ENCODE data around the gene SPDYE2.
"Not testable (repeated sequence)": the region's sequence is repeated elsewhere in the genome, so short reads cannot be mapped to it uniquely, and the experiment has no call there.

GRCh38 chr7:102602317-102602716 lies 51.3 kb downstream of the SPDYE2 start:
- TF ChIP-seq CTCF (conservative IDR thresholded peaks at IDR 0.05; ENCODE audit: low read depth, low read length); EZH2 (IDR thresholded peaks at IDR 0.05; ENCODE audit: borderline replicate concordance, low read depth, low read length, poor library complexity, severe bottlenecking): not testable (repeated sequence)

Measured in A673 (cell line).